HuH-7.5 (cell line): ENCODE results near the gene LHFPL6.

Experiments used
- DNase-seq: peaks from one replicate; pipeline ENCODE4 v3.0.0; 2011; ENCODE audit warnings: low spot score

Gene LHFPL6

DNA sequence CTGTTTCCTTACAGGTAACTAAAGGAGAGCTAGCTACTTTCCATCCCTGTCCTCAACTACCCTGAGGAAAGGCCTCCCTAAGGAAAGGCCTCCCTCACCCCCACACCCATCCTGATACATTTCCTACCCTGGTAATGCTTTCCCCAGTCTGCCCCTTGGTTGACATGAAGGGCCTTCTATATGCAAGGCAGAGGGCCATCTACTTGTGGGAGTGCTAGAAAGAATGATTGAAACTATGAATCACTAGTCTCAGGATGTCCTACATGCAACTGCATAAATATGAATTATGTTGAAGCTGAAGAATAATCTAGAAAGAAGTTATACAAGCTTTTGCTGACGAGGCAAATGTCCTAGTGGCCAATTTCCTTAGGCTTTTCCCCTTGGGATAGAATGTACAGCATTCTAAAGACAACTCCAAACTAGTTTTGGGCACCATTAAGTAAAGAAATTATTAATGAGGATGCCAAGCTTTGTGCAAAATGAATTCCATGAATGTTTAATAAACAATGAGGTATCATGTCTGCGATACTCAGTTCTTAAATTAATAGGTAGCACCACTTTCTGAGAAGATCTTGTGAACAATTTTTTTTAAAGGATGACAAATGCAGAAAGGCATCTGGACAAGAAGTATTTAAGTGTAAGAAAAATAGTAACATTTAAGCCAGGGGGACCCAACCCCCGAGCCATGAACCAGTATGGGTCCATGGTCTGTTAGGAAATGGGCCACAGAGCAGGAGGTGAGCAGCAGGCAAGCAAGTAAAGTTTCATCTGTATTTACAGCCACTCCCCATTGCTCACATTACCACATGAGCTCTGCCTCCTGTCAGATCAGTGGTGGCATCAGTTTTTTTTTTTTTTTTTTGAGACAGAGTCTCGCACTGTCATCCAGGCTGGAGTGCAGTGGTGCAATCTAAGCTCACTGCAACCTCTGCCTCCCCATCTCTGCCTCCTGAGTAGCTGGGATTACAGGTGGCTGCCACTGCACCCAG is 223.0 kb downstream of the LHFPL6 start:
- DNase-seq, result no peak

DNA sequence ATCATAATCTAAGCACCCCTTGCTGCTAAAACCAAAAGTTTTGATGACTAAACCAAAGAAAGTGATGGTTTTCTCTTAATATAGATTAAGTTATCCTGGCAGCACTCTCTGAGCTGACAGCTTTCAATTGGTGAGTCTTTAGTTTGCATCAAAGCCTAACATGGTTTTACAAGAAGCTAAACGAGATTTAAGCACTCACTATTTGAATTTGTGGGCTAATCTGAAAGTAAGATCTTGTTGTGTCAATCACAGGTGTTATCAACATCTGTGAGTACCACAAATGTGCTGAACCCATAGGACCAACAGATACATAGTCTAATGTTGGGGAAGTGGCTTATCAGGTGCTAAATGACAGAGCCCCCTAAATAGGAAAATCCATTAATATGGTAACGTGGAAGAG is 223.9 kb downstream of the LHFPL6 start:
- no peak for DNase-seq

DNA sequence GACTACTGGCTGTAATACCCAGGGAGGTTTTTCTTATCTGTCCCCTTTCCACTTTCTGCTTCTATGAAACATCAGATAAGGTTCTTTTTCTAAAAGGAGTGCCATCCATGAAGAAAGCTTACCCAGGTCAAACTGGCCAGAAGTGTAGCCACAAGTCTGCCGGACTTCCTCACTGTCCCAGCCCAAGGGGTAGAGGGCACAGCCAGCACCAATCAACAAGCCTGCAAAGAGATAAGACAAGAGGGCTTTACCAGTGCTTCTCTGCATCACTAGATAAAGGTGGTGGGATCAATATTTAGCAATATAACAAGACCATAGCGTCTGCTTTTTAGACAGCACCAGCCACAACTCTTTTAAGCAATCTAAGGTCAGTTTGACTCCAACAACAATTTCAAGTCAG is 224.7 kb downstream of the LHFPL6 start:
- no peak for DNase-seq

DNA sequence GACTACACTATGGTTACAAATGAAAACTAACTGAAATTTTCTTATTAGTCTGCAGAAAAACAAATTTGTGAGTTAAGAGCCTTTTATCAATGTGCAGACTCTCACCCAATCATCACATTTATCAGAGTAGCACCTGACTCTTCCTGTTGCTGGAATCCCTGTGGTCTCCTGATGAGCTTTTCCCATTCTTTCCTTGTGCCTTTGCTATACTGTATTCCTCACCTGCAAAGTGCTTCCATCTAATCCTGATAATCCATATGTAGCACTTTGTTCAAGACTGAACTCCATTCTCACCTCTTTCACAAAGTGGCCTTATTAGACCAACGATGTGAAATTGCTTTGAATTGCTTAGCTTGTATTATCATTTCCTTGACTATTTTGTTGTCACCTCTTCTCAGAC is 225.3 kb downstream of the LHFPL6 start:
- no peak for DNase-seq

DNA sequence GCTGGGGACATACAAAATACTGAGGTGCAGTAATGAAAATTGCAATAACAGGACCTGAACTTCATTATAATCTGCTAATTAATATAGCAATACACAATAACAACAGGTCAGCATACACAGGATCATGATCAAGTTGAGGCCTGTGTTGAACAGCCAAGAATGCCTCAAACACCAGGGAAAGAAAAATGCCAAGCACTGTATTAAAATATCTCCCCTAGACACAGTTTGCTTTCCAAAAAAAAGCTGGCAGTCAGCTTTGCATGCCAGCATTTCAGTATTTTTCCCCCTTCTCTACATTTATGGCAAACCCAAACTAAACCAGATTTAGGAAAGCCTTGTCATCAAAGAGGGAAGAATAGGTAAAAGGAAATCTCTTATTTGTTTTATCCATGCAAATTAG is 226.9 kb downstream of the LHFPL6 start:
- DNase-seq, result no peak

DNA sequence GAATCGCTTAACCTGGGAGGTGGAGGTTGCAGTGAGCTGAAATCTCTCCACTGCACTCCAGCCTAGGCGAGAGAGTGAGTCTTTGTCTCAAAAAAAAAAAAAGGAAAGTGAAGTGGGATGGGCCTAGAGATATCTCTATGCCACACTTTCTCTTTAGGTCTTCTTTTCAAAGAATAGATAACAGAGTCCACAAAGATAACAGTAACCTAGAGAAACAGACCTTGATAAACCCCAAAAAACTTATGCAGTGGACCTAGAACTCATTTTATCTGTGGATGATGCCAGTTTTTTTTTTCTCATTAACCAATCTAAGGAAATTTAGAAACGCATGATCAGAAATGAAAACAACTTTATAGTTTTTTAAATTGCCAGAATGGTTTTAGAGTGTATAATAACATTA is 227.4 kb downstream of the LHFPL6 start:
- no peak for DNase-seq

DNA sequence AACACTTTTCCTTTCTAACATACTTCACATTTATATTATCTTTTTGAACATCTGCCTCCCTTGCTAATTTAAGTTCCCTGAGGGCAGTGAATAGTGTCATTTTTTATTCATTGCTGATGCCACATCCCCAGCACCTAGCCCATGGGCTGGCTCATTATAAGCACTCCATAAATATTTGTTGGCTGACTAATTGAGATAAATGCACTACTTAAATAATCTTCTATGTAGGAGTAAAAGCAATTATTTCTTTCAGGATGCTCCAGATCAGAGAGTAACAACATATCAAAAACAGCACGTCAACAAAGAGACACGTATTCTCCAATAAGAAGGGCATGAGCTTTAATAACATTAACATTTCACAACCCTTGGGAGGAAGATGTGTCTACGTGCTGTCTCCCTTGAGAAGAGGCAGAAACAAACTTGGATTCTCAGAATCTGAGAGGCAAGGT is 228.2 kb downstream of the LHFPL6 start:
- DNase-seq, result no peak

DNA sequence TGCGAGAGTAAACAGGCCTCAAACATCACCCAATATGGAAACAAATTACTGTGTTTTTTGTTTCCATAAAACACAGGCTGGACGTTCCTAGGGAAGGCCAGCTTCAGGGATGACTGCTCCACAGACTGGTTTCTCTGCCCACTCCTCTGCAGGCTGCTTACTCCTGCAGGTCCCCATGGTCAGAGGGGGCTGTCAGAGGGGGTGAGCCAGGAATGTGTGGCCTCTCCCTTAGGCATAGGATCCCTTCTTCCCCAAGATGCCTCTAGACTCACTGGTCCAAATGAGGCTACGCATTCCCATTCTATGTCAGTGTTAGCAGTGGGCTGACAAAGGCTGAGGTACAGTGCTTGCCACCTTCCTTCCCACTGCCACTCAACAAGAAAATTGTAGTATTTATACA is 229.8 kb downstream of the LHFPL6 start:
- no peak for DNase-seq

DNA sequence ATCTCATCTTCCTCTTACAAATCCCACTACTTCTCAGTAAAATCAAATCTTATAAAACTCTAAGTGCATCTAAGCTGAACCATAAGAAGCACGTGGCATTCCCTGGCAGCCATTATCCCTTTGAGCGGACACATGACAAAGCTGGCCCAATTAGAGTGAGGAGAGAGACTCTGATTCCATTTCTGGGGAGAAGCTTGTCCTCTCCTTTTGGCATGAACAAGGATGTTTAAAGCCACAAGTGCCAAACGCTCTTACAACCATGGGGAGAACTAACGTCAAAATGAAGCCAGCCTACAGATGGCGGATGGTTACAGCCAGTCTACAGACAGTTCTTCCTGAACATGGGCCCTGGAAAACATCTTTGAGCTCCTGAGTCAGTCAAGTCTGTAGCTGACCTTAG is 231.3 kb downstream of the LHFPL6 start:
- DNase-seq, result no peak

DNA sequence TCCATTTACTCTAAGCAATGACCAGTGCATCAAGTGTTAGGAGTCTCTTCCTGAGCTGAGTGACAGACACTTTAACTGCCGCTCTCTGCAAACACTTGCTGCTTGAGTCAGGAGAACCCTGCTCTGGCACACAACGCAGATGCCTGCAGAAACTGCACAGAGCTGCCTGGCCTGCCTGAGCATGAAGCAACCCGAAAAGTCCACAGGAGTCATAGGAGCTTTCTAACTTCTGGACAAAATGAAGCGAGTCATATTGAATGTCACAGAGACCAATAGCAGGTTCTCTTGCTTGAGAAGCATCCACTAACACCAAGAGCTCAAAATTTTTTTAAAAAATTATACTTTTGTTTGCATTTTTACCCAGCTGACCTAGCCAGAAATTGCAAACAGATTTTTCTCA is 232.4 kb downstream of the LHFPL6 start:
- no peak for DNase-seq

DNA sequence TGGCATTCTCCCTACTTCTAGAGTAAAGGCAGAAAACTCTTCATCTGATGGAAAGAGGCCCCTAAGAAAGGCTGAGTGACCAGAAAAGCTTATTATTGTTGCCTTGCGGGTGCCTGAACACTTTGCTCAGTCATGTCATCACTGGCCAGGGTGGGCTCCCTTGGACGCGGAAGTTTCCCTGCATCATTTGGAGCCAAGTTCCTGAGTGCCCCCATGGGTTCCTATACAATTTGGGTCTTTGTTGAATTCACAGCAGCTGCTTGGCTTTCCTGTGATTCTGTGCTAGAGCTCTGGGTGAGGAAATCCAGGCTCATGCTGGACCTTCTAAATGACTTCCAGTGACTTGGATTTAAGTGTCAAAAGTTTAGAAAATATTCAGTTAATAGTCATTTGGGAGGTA is 232.9 kb downstream of the LHFPL6 start:
- no peak for DNase-seq

DNA sequence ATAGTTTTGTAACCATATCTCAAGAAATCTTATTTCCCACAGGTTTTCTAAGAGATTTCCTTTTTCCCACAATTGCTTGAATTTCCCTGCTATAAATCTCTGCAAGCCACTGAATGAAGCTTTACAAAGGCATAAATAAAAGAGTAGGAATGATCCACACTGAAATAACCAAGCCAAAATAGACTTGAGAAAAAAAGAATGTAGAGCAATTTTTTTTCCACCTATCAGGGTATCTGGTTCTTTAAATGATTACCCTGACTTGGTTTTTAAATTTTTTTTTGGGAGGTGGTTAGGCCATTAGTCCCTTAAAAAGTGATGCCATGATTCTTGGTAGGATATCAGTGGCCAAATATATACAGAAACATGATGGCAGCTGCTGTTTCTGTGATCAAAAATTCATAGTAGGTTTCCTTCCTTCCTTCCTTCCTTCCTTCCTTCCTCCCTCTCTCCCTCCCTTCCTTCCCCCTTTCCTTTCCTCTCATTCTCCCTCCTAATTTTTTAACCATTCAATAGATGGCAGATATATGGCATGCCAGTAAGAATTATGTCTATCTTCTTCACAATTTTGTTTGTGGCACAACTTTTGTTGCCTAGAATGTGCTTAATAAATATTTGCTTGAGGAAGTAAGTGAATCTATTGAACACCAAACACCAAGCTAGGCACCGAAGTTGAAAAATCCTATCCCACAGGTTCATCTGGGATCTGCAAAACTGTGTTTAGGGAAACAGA is 233.7 kb downstream of the LHFPL6 start:
- DNase-seq, result no peak

DNA sequence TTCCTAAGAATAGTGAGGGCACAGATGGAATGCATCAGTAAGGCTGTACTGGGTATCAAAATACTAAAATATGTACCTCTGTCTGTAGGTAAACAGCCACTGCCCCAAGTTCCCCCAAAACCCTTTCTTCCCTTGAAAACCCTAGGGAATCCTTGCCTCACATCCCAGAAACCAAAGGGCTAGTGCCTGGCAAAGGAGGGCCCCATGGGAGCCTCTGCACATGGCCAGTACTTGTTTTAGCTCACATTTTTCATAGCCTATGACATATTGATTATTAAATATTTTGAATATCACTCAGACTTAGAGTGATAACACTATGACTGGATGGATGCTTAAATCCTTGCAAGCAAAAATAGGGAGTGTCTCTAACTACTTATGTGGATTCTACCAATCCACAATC is 237.1 kb downstream of the LHFPL6 start:
- DNase-seq, result no peak

DNA sequence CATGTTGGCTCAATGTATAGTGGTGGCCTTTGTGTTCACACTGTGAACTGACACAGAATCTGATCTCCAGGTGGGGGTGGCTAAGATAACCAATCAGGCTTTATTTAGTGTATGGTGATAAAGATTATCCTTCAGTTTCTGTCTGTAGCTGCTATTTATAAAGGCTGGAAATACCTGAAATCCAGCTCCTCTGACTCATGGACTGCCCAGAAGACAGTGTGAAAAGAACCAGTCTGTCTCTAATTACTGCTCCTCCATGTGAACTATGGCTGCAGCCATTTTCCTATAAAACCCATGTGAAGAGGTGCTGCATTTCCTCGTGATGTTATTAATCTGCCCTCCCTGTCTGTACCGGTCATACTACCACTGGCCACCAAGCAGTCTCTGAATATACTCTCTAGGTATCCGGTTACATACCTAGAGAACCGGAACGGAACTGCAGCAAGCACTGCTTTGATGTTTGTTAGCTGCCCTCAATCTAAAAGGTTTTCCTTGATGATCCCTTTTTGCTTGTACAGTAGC is 238.0 kb downstream of the LHFPL6 start:
- no peak for DNase-seq

DNA sequence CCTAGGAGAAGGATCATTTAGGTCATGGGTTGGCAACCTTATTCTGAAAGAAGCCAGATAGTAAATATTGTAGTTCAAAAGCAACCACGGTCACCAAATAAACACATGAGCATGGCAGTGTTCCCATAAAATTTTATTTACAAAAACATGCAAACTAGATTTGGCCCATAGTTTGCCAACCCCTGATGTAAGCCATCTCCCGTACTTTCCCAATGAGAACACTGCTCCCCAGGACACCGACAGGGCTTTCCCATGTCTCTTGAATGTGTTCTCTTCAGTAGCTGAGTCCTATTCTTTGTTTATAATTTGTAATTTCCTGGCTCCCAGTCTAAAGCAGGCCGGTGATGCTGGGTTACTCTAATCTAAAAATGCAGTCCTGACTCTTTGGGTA is 239.6 kb downstream of the LHFPL6 start:
- no peak for DNase-seq

DNA sequence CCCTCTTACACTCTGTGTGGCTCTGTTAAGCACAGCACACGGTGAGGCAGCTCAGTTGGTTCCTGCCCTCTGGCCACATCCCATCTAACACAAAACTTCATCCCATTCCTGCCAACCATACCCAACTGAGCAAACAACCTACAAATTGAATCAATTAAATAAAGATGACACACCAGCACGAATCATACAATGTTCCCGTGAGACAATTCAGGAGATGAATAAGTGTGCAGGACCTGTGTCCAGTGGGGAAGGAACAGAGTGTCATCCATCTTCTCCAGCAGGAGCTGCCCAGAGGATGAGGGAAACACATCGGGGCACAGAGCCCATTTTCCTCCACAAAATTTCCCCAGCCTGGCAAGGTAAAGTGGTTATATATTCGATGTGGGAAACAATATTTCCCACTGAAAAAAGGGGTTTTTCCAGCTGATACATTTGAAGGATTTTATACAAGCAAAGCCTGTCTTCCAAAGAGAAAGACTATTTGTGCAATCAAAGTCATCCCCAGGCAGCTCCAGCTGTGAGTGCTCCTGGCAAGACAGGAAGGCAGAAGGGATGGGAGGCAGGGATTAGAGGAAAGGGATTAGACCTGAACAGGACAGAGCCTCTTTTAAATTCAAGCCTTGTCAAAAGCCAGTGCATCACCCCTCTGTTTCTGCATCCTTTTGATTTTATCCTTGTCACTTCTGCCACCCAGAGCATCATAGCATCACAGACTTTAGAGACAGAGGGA is 240.2 kb downstream of the LHFPL6 start:
- DNase-seq, result no peak

DNA sequence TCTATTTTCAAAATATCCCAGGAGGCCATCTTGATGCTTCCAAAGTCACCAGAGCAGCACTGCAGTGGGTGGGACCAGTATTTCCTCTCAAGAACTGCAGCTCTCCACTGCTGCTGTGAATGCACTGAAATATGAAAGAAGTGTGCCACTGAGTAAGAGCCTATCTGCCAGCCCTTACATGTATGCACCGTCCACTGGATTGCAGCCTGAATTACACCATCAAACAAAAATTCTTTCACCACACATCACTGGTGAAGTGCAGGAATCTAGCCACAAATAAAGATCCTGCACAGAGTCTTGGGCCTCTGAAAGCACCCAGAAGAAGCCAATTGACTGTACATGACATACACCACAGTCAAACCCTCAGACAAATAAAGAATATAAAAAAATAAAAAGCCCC is 249.0 kb downstream of the LHFPL6 start:
- DNase-seq, result no peak

DNA sequence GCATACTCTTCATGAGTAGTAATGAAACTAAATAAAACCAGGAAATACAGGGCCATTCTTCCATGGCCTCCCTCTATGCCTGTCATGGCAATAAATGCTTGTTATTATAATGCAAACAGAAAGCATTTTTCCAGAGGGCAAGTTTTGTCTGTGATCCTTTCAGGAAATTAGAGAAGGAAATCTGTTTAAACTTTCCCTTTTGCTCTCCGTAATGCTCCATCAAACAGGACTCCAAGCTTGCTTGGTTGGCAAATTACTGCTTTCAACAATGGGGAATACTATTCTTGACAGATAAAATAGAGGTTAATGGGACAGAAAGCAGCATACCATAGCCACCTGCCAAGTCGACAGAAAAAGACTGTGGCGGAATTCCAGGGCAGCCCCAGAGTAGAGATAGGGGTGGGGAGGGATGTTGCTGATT is 252.5 kb downstream of the LHFPL6 start:
- DNase-seq, result no peak

DNA sequence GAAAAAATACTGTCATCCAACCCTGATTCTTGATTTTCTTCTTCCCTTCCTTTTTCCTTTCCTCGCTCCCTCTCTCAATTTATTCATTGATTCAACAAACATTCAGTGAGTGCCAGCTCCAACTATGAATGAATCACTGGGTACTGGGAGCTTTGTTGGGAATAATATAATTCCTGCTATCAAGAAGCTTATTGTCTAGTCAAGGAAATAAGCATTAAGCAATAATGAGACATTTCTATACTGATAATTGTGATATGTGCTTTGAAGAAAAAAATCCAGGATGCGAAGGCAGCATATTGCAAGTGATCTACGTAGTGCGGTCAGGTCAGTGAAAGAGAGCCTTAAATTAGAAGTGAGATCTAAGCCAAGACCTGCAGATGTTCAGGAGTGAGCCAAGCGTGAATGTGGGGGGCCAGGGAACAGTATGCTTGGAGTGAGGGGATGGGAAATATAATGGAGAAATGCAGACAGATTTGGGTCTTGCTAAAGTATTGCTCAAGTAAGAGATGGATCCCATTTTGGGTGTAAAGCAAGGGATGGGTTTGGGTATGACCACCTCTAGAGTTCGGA is 253.5 kb downstream of the LHFPL6 start:
- DNase-seq, result no peak

DNA sequence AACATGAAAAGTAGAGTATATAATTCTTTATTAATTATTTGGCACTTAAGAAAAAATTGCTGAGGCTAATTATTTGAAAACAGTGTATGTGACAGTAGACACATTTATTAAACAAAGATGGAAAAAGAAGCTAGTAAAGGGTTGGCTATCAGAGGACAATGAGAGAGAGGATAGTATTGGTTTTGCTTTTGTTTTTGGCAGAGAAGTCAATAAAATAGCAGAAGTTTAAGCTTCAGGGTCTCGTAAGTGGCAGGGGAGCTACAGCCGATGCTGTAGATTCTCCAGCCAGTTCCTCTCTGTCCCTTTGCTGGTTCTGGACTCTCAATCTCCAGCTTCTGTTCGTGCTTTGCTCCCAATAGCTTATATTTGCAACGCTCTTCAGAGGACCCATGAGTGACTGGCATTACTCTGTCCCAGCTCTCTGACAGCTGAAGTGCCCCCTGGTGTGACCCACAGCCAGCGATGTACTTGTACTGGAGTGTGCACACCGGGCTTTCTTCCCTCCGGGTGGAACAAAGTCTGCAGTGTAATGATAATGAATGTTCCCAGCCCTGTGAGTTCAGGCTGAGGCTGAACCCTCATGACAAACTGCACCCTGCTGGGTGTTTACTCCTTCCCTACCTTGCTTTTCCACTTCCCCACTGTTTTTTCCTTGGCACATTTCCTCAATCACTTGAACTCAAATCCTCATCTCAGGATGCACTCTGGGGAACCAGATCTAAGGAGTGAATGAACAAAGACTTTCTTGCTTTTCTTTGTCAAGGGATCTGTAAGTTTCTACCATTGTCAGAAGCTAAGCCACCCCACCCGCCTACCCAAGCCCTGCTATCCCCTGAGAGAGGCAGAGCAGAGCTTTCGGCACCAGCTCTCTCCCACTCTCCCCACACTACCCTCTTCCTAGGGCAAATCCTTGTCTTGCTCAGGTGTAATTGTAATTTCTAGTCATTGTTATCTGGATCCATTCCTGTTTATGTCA is 254.8 kb downstream of the LHFPL6 start:
- DNase-seq, result no peak

DNA sequence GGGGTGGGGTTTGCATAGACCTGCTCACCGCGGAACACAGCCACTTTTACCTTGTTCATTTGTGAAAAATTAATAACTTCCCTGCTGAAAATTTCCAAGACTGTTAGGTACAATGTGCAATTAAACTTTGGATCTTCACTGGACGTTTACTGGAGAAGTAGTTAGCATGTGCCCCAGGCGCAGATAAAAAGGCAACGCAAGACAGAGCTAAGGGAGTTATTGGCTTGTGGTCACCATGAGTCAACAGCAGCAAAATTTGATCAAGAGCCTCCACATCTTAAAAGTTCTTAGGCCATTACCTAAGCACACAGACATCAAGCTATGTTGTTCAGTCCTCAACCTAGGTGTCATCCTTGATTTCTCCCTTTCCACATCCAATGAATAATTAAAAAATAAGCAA is 257.0 kb downstream of the LHFPL6 start:
- DNase-seq, result no peak
